Hematopoietic multipotent progenitor cell treated with erythropoietin and hydrocortisone succinate and interleukin-3 and kit ligand, for 6 days (in vitro differentiated cells): Measurements from ENCODE around the gene CEP55.
A peak's percentile ranks its signal among the peaks of the same experiment; 100 is the strongest.

ENCODE experiments used
- DNase-seq: peaks from one replicate; pipeline ENCODE4 v3.0.0-alpha.2; 2015

CEP55 gene

GRCh38 chr10:93568105-93568390 is 71.6 kb downstream of the CEP55 start:
- no peak for DNase-seq

GRCh38 chr10:93570383-93570782 is 74.0 kb downstream of the CEP55 start:
- no peak for DNase-seq

GRCh38 chr10:93572606-93573005 is 76.2 kb downstream of the CEP55 start:
- DNase-seq = no peak

GRCh38 chr10:93573051-93573909 is 76.9 kb downstream of the CEP55 start:
- DNase-seq = peak; percentile 39

GRCh38 chr10:93573924-93574323 is 77.5 kb downstream of the CEP55 start:
- no peak for DNase-seq

GRCh38 chr10:93576888-93577287 is 80.5 kb downstream of the CEP55 start:
- no peak for DNase-seq

- DNase-seq = no peak
Measured at GRCh38 chr10:93577565-93577964, 81.2 kb downstream of the CEP55 start.
